ENCODE data around the gene SLMAP. TPM values are rescaled to one million over a fixed set of nuclear protein-coding genes. Genes with fewer than 3 reads are reported as not detected.
A peak's percentile ranks its signal among the peaks of the same experiment; 100 is the strongest.

Gene SLMAP
- polyA plus RNA-seq (ENCODE audit: insufficient read length in 12 of 12) = 100 to 1,000 TPM in 1 of 12 donors, 10 to 100 TPM in 10, not detected in 1; 48.9 to 102 (median 70.8) TPM
- long read RNA-seq, donor 1, transcript SLMAP-205 (11 exons, 3,066 nt) = major isoform, 7 of 48 reads
- long read RNA-seq, donor 1, partial matches to known transcripts = 38 of 48 reads
- long read RNA-seq, donor 1, other reads (novel, unspliced or antisense) = 0 of 48 reads
- long read RNA-seq, donor 2, partial matches to known transcripts = 0 of 4 reads
- long read RNA-seq, donor 2, other reads (novel, unspliced or antisense) = 0 of 4 reads
- long read RNA-seq, donor 3, transcript SLMAP-205 (11 exons, 3,066 nt) = major isoform, 5 of 12 reads
- long read RNA-seq, donor 3, partial matches to known transcripts = 7 of 12 reads
- long read RNA-seq, donor 3, other reads (novel, unspliced or antisense) = 0 of 12 reads
- long read RNA-seq, donor 4 = 0 reads
- long read RNA-seq, donor 5, transcript SLMAP-205 (11 exons, 3,066 nt) = major isoform, 6 of 22 reads
- long read RNA-seq, donor 5, partial matches to known transcripts = 14 of 22 reads
- long read RNA-seq, donor 5, other reads (novel, unspliced or antisense) = 0 of 22 reads
- long read RNA-seq, donor 6, partial matches to known transcripts = 0 of 1 reads
- long read RNA-seq, donor 6, other reads (novel, unspliced or antisense) = 0 of 1 reads
- long read RNA-seq, donor 7, partial matches to known transcripts = 0 of 3 reads
- long read RNA-seq, donor 7, other reads (novel, unspliced or antisense) = 0 of 3 reads
- long read RNA-seq, donor 8, transcript SLMAP-205 (11 exons, 3,066 nt) = major isoform, 11 of 45 reads
- long read RNA-seq, donor 8, partial matches to known transcripts = 23 of 45 reads
- long read RNA-seq, donor 8, other reads (novel, unspliced or antisense) = 10 of 45 reads
- long read RNA-seq, donor 9 = 0 reads
- long read RNA-seq, donor 10, partial matches to known transcripts = 0 of 6 reads
- long read RNA-seq, donor 10, other reads (novel, unspliced or antisense) = 0 of 6 reads
- long read RNA-seq, donor 11, partial matches to known transcripts = 0 of 1 reads
- long read RNA-seq, donor 11, other reads (novel, unspliced or antisense) = 0 of 1 reads

DNA sequence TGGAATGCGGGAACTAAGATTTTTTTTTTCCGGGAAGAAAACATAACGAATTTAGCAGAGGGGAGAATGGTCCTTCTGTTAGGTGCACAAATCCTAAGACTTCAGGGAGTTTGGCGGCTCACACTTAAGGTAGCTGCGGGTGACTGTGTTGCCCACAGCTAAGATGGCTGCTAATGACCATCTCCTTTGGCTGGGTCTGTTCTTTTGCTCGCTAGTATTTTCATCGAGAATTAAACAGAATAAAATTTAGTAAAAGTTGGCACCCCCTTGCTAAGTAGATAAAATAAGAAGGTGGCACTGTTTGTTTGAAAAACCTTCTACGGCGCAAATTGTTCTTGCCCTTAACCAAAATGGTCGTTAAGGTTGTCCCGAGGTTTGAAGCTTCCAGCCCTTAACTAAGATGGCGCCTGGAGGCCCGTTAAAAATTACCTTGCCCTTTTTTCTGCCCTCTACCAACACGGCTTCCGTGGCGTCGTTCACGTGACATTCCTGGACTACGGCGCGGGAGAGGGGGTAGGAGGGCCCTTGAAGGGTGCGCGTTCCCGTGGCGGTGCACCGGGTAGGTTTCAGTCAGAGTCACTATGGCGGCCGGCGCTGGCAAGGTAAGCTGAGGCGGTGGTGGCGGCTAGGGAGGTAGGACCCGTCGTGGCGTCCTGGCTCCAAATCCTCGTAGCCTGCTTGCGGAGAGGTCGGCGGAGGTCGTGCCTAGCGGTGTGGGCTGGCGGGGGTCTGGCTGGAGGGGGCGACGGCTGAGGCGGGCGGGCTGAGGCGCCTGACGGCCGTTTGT, at the start of gene SLMAP:
TSS of gene SLMAP (plus strand) at position 569 of the 787 bp plus-strand sequence. CDS start 1,343 bp downstream, outside the sequence.
- peak; percentile 96 for DNase-seq

GRCh38 chr3:57706462-57706861, 49.6 kb upstream of the SLMAP start:
- DNase-seq = no peak

GRCh38 chr3:57709031-57709430, 47.1 kb upstream of the SLMAP start:
- no peak for DNase-seq

DNA sequence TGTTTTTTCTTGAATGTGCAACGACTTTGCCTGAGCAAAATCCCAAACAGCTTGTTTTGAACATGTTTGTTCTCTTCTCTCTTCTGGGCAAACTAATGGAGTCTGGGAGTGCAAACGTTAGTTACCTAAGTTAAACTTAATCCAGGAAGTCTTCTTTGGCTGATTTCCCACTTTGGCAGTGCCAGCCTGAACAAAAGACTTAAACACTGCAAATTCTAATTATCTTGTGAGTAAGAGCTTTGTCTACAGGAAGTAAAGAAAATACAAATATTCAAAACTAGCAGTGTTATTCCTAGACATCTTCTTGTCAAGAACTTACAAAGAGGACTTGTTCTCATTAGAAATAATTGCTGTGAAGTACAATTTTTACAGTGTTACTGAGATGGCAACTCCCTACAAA, 46.5 kb upstream of the SLMAP start:
- DNase-seq = no peak

DNA sequence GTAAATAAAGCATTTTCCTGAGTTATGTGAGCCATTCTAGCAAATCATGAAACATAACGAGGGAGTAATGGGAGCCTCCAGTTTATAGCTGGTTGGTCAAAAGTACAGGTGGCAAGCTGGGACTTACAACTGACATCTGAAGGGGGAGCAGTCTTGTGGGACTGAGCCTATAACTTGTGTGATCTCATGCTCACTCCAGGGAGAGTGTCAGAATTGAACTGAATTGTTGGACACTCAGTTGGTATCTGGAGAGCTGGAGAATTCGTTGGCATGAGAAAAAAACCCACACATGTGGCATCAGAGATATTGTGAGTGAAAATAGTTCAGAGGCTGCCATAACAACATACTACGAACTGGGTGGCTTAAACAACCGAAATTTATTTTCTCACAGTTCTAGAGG, 40.4 kb upstream of the SLMAP start:
- no peak for DNase-seq

DNA sequence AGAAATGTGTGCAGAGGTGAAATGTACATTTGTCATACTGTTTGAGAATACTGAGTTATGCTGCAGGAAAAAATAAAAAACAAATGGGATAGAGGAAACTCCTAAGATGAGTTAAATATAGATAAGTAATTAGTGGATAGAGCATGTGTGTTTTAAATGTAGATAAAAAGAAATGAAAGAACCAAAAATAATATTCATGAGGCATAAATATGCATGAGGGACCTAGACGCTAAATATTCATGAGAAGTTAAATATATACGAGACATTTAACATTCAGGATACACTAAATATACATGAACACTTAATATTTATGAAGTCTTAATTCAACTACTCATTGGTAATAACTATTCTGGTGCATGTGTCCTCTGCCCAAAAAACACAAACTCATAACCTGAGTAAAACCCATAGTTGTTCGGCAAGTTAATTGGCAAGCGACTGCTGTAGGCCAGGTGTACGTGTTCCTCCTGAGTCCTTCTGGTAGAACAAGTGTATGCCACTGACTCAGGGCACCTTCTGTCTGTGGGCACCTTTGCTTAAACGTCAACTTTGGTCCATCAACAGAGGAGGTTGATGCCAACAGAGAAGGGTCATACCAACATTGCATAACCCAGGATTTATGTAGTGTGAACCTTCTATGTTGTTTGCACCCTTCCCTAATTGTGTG, 38.8 kb upstream of the SLMAP start:
- no peak for DNase-seq

DNA sequence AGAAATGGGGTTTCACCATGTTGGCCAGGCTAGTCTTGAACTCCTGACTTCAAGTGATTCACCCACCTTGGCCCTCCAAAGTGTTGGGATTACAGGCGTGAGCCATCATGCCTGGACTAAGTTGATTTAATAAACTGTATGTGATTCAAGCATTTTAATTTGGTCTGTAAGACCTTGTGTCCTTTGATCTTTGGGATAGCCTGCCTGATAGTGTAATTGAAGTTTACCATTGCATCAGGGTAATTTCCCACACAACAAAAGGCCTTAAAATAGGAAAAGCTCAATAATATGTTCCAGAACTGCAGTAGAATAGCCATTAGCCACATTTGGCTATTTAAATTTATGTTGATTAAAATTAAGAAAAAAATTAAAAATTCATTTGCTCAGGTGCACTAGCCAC, 38.0 kb upstream of the SLMAP start:
- DNase-seq = no peak

DNA sequence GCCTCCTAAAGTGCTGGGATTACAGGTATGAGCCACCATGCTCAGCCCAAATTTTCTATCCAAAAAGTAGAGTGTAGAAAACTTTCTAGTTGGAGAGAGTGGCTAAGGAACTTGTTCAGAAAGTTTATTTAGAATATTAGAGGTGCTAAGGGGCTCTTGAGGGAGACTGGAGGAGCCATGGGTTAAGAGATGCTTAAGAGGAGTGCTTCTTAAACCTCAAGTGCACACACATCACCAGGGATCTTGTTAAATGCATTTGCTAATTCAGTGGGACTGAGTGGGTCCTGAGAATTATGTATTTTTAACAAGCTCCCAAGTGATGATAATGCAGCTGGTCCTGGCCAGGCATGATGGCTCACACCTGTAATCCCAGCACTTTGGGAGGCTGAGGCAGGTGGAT, 29.7 kb upstream of the SLMAP start:
- DNase-seq = no peak

DNA sequence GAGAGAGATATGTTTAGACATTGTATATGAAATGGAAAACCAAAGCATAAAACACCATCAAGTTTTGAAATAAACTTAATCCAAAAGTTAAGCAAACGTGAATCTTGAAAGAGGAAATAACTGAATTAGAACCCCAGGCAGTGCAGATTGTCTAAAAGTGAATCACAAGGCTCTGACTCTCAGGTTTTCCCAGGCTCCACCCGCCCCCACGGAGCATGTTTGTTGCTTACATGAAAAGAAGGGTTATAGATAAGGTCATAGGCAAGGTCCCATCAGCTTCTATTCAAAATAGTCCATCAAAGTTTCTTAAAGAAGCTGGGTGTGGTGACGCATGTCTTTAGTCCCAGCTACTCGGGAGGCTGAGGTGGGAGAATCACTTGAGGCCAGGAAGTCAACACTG, 29.0 kb upstream of the SLMAP start:
- no peak for DNase-seq

- DNase-seq = no peak
These were observed 26.6 kb upstream of the SLMAP start for GRCh38 chr3:57729334-57730045.

DNA sequence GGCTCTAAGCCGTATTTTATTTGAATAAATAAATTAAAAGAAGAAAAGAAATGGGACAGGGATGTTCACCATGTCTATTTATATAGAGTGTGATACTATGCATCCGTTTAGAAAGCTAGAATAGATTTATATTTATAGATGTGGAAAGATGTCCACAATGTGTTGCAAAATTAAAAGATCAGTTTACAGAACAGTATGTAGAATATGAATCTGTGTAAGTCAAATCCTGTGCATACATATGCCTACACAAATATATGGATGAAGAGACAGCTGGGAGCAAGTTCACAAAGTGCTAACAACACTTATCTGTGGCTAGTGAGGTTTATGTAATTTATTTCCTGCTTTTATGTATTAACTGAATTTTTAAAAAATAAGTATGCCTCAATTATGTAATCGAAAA, 25.4 kb upstream of the SLMAP start:
- no peak for DNase-seq

GRCh38 chr3:57731311-57731710, 24.8 kb upstream of the SLMAP start:
- DNase-seq = no peak

- DNase-seq = no peak
These were observed 22.3 kb upstream of the SLMAP start for GRCh38 chr3:57733790-57734189.

DNA sequence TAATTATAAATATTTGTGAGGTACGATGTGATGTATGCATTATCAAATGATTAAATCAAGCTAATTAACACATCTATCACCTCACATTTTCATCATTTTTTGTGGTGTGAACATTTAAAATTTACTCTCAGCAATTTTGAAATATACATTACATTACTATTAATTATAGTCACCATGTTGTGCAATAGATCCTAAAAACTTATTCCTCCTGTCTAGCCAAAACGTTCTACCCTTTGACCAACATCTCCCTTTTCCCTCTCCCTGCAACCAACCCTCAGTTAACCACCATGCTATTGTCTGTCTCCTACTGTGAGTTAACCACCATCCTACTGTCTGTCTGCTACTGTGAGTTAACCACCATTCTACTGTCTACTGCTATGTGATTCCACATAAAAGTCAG, 20.7 kb upstream of the SLMAP start:
- no peak for DNase-seq

- no peak for DNase-seq
These were observed 18.3 kb upstream of the SLMAP start for GRCh38 chr3:57737840-57738239.

DNA sequence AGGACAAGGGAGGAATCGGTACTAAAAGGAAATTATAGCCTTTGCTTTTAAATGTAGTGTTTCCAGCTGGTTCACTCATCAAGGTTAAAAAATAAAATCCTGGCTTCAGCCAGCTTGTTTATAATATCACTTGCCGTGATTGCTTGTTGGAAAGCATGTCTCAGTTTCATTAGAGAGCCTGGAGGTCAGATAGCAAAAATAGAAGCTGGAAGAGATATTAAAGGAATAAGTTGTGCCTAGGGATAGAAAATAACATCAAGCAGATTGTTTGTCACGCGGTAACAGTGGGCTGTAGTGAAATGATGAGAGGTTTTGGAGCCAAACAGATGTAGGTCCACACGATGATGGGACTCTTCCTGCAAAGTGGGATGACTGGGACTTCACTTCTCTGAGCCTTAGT, 17.7 kb upstream of the SLMAP start:
- no peak for DNase-seq

DNA sequence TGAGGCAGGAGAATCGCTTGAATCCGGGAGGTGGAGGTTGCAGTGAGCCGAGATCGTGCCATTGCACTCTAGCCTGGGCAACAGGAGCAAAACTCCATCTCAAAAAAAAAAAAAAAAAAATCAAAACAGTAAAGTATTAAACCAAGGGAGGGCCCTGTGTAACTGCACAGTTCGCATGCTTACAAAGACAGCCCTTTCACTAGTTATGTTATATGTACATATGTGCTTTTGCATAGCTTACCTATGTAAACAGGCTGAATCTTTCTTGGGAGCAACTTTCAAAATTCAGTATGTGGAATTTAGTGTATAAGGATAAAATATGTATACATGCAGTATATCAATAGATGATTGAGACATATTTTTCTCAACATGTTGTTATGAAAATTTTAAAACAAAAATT, 16.1 kb upstream of the SLMAP start:
- DNase-seq = no peak

- no peak for DNase-seq
These were observed 12.6 kb upstream of the SLMAP start for GRCh38 chr3:57743496-57743895.

- DNase-seq = no peak
These were observed 11.0 kb upstream of the SLMAP start for GRCh38 chr3:57745101-57745500.

Data from muscle of arm (tissue), 14 donors.